Activated T-helper 1 cell treated with anti-CD3 and anti-CD28 coated beads, Interleukin-2, amount 50 U/mL, for 16 hours (primary cell): ENCODE data around the gene UCN.
"Not testable (repeated sequence)": the region's sequence is repeated elsewhere in the genome, so short reads cannot be mapped to it uniquely, and the experiment has no call there.

Source experiments
- DNase-seq, 2 donors: peaks; one replicate each; pipeline ENCODE4 v3.0.0-alpha.2; 2020; ENCODE audit warnings: low read depth in 1 of 2, low spot score in 1 of 2

UCN gene, protein sequence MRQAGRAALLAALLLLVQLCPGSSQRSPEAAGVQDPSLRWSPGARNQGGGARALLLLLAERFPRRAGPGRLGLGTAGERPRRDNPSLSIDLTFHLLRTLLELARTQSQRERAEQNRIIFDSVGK

DNA sequence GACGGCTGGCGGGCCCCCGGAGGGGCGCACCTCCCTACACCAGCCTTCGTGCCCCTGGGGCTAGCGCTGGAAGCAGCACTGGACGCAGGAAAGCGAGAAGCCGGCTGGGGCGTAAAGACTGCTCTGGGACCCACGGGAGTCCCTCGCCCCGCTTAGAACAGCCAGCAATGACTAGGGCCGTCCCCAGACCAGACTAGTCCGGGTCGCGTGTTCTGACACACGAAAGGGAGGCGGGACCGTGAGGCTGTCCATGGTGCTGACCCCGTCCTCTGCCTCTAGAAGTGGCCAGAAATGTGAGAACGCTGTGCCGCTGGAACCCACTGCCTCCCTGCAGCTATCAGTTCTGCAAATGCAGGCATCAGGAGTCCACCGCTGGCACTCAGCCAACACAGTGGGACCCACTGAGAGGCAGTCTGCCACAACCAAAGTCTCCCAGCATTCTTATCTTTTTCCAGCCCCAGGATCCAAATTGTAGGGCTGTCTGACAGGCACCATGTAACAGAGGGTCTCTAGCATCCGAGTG is at the start of gene UCN:
UCN (minus strand) TSS at position 87 of the 523 bp plus-strand sequence. CDS start 550 bp downstream, outside the sequence.
- no peak for DNase-seq

DNA sequence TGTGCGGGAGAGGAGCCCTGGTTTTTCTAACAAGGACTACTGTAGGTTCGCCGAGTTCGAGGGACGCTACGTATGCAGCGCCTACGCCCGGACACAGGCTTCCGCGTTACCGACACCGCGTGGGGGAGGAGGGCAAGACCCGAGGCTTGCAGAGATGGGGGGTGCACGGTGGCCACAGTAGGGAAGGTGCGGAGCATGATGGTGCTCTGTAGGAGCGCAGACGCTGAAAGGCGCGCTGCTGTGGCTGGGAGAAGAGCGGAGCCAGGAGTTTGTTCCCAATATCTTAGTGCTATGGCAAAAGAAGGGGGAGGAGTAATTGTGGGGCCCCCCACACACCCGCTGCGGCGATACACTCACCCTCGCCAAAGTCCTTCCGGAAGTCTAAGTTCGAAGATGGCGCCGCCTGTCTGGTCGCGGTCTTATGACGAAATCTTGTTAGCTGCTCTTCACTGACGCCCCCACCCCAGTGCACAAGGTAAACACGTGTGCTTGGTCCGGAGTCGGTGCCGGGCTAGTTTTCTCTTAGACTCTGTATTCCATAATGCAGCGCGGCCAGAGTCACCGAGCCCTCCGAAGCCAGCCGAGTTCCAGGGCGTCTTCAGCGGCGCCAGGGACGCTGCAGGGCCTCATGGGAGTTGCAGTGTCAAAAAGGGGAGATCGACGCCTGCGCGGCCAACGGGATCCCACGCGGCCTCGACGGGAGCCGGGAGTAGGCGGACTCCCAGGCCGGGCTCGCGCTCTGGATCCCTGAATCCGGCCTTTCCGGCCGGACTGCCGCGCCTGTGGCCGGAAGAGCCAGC is 48.3 kb upstream of the UCN start, which contains the start of gene GTF3C2:
GTF3C2 (minus strand) TSS at position 383 of the 800 bp plus-strand sequence. CDS start 13,210 bp downstream, outside the sequence.
- DNase-seq = peak; percentile 83 to 87

DNA sequence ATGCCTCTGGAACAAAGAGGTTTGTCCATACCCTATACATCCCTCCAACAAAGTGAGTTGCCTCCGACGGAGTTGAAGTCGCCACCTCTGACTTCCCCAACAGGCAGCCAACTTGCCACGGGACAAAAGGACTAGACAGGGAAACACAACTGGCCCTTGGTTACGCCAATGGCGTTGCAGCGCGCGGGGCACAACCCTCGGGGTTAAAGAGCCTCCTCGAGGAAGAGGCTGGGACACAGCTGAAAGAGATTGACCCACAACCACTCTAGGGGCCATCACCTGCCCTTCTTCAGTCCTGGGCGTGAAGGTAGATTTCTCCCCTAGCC is 47.8 kb upstream of the UCN start:
- DNase-seq = no peak

DNA sequence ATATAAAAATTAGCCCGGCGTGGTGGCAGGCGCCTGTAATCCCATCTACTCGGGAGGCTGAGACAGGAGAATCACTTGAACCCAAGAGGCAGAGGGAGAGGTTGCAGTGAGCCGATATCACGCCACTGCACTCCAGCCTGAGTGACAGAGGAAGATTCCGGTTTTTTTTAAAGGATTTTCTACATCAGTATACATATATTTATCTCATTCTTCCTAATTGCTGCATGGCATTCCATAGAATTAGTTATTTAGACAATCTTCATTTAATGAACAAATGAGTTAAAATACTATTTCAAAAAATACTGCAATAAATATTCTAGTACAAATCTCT is 46.3 kb upstream of the UCN start:
- DNase-seq = no peak

DNA sequence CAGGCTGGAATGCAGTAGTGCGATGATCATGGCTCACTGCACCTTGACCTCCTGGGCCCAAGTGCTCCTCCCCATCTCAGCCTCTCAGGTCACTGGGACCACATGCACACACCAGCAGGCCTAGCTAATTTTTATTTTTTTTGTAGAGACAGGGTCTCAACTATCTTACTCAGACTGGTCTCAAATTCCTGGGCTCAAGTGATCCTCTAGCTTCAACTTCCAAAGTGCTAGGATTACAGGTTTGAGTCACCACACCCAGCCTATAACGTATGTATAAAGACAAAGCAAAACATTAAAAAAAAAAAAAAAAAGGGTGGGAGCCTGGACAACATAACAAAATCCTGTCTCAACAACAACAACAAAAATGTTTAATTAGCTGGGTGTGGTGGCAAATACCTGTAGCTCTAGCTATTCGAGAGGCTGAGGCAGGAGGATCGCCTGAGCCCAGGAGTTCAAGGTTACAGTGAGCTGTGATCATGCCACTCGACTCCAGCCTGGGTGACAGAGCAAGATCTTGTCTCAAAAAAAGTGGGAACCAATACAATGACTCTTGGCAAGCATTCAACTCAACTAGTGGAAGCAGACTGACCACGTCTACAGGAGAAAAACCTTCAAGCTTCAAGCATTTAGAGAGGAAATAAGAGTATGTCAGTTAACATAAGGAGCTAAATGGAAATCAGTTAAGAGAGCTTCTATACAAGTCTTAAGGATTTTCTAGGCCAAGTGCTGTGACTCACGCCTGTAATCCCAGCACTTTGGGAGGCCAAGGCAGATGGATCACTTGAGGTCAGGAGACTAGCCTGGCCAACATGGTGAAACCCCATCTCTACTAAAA is 45.7 kb upstream of the UCN start:
- DNase-seq = no peak

DNA sequence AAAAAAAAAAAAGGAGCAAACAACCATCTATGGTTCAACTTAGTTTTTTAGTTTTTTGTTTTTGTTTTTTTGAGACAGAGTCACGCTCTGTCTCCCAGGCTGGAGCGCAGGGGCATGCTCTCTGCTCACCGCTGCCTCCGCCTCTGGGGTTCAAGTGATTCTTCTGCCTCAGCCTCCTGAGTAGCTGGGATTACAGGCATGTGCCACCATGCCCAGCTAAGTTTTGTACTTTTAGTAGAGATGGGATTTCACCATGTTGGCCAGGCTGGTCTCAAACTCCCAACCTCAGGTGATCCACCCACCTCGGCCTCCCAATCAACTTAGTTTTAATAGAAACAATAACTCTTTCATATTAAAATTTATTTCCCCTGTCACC is 45.1 kb upstream of the UCN start:
- DNase-seq = not testable (repeated sequence)

DNA sequence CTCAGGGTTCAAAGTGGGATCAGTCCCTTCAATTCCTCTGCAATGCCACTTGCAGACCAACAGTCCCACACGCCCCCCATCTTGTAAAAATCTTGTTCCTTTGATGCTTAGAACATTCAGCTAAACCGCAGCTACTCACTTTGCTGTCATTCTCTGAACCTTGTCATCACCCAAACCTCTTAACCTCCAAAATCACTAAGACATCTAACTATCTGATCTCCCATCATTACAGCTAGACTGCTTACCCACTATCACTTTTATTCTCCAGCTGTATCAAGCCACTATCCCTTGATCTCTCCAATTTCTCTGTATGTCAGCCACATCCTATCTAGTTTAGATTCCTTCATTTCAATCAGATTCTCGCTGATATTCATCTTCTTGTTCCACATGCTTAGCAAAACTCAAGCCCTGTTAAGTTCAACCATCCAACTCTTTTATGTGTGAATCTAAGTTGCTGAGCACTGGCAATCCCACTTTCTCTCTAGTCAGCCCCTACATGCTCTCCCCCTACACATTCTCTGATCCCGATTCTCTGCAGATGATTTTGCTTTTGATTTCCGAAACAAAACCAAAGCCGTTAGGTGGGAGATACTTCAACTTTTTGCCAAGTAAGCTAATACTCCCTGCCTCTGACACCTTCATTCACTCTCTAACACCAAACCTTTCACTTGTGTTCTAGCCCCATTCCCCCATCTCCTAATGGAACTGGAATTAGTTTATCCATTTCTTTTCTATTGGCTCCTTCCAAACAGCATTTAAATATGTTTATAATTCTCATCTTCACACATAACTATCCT is 43.8 kb upstream of the UCN start:
- DNase-seq = no peak

DNA sequence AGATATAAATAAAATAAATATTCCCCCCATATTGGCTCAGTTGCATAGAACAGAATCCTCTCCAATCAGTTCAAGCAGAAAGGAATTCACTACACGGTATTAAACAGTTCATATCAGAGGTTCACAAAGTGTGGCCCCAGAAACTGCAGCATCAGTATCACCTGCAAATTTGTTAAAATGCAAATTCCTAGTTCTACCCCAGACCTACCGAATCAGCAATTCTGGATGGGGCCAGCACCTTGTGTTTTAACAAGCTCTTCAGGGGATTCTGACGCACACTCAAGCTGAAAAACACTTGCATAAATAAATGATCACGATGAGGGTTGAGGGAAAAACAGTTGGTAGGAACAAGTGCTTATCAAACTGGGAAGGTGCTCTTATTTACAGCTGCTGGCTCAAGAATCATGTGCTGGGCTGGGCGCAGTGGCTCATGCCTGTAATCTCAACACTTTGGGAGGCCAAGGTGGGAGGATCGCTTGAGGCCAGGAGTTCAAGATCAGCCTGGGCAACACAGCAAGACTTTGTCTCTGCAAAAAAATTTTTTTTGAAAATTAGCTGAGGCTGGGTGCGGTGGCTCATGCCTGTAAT is 42.0 kb upstream of the UCN start:
- no peak for DNase-seq

DNA sequence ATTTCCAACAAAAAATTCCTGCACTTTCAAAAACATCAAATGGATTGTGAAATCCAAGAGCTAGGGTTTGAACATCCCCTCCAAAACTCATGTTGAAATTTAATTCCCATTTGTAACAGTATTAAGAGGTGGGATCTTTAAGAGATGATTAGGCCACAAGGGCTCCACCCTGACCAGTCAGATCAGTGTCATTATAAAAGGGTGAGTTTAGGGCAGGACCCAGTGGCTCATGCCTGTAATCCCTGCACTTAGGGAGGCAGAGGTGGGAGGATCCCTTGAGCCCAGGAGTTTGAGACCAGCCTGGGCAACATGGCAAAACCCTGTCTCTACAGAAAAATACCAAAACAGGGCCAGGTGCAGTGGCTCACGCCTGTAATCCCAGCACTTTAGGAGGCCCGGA is 39.4 kb upstream of the UCN start:
- no peak for DNase-seq

DNA sequence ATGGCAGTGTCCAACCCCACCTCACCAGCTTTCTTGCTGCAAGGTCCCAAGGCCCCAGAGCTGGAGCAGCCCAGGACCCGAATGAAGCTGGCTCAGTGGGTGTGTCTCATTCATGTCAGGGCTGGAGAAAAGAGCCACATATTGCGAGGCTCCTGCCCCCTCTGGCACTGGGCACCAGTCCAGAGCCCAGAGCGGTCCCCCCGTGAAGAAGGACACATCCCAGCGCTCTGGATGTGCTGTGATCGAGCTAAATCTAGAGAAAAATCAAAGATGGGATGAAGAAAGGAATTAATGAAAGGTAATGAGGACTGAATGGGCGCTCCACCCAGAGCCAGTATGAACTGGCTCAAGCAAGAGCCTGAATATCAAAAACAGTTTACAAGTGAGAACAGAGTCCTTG is 27.9 kb upstream of the UCN start:
- no peak for DNase-seq

DNA sequence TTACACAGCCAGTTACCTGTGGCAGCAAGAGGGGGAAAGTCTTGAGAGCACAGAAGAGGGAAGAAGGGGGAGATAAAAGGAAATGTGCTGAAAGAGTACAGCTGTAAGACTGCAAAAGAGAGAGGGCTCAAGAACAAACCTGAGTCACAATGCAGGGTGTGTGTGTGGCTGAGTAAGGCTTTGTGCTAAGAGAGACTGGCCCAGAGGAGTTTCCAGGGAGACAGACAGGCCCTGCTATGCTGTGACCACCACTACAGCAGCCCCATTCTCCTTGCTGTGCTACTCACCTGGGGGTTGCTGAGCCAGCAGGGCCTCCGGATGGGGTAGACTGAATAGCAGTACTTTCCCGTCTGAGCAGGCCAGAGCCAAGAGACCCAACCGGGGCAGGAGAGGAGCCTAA is 27.1 kb upstream of the UCN start:
- DNase-seq = no peak

DNA sequence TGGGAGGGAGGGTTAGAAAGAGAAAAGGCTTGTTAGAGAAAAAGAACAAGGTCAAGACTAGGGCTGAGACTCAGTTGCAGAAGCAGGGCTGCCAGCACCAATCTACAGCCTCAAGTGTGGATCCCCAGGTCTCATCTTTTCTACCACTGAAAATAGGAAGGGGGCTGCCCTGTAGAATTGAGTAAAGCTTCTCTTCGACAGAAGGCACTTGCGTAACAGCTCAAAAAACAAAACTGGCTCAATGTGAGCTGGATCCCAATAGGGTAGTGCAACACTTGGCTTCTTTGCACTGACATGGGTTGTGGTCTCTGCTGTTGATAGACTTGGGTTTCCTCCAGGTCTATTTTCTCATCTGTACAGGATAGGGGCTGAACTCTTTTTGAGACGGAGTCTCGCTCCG is 16.5 kb upstream of the UCN start:
- DNase-seq = no peak

DNA sequence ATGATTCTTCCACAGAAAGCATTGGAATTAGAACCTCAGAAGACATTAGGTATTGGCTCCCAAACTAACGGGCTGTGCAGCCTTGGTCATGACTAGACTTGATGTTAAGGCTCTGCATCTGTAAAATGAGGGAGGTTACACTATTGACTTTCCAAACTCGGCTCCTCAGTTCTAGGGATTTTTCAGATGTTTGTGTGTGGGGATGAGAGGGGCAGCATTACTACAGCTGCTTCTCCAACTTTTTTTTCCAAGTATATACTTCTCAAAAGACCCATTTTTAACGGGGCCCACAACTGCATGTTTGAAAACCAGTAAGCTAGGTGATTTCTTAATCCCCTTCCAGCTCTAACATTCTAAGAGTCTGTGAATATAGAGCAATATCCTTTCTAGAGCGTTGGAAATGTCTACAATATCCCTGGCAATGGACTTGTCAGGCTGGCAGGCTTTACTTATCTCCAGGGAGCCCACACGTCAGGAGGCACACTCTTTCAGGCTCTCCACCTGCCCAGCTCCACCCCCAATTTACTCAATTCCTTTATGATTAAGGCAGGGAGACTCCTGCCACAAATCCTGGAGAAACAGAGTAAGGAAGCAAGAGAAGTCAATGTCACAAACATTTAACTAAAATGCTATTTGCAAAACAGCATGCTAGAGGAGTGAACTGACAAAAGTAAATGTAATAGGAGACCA is 15.5 kb upstream of the UCN start:
- no peak for DNase-seq

DNA sequence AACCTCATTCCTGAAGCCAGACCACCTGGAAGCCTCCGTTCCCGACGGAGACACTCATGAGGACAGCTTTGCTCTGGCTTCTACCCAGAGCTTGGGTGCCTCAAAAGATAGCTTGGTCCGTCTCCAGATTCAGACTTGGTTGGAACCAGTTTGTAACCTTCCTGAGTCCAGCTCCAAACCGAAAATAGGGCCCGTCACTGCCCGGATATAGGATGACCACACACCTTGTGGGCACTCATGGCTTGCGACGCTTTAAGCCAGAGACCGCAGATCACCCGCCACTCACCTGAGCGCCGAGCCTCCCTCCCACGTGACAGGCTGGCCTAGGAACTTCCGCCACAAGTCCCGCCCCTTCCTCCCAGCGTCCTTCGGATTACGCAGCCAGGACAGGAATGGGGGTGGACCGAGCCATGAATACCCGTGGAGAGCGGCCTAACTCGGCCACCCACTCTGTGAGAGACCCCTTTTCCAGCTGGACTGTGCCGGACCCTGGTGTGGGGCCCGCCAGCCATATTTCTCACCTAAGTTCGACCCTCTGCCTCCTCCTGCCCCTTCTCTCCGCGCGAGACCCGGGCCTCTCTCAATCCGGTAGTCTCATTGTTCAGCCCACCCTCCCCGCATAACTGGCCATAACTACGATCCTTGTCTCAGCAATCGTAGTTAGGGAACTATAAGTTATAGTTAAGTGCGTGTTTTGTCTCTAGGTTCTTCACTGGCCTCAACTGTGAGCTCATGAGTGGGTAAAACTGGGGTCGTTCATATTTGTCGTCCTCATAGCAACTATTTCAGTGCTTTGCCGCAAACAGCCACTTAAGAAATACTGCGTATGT is 14.7 kb upstream of the UCN start, which contains the start of gene MPV17:
MPV17 (minus strand) TSS at position 332 of the 830 bp plus-strand sequence. CDS start 580 bp downstream, outside the sequence.
- peak; percentile 75 for DNase-seq

DNA sequence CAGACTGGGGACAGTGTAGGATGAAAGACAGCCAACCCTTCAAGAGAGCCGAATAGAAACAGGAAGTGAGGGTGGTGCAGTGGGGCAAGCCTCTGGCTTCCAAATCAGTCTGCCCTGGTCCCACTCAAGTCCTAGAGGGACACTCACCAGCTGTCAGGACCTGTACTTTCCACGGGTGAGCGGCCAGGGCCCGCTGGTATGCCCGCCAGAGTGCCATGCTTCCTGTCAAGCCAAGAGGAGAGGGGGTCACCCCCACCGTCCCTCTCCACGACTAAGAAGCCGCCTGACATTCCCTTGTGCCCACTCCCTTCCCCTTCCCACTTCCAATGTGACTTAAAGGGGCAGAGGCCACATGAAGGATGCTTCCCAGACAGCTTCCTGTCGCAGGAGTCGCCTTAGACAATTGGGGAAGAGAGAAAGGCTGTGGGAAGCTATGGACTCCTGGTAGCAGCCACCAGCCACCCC is 14.1 kb upstream of the UCN start:
- no peak for DNase-seq

DNA sequence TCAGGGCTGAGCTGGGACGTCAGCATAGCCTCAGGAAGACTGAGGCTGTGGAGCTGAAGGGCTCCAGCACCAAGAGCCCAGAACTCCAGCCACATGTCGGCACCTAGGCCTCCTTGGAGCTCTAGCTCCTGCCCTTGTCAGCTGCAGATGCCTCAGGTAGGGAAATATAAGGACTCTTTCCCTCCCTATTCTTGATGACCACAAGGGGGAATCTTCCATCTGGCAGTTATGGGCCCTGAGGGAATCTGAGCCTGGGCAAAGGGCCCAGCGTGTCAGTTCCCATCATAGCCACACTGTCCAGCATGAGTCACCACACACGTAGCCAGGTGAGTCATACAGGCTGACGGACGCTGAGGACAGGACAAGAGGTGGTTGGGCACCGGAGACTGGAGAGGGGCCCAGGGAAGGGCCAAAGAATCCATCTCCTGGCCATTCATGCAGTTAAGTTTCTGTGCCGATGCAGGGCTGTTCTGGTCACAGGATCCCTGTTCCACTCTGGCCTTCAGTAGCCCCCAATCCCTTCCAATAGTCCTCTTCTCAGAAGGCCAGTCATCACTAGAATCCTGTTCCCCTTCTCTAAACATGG is 12.8 kb upstream of the UCN start:
- no peak for DNase-seq

DNA sequence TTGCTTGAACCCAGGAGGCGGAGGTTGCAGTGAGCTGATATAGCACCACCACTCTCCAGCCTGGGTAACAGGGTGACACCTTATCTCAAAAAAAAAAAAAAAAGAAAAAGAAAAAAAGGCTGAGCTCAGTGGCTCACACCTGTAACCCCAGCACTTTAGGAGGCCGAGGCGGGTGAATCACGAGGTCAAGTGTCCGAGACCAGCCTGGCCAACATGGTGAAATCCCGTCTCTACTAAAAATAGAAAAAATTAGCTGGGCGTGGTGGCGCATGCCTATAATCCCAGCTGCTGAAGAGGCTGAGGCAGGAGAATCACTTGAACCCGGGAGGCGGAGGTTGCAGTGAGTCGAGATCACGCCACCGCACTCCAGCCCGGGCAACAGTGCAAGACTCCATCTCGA is 11.6 kb upstream of the UCN start:
- DNase-seq = not testable (repeated sequence)

DNA sequence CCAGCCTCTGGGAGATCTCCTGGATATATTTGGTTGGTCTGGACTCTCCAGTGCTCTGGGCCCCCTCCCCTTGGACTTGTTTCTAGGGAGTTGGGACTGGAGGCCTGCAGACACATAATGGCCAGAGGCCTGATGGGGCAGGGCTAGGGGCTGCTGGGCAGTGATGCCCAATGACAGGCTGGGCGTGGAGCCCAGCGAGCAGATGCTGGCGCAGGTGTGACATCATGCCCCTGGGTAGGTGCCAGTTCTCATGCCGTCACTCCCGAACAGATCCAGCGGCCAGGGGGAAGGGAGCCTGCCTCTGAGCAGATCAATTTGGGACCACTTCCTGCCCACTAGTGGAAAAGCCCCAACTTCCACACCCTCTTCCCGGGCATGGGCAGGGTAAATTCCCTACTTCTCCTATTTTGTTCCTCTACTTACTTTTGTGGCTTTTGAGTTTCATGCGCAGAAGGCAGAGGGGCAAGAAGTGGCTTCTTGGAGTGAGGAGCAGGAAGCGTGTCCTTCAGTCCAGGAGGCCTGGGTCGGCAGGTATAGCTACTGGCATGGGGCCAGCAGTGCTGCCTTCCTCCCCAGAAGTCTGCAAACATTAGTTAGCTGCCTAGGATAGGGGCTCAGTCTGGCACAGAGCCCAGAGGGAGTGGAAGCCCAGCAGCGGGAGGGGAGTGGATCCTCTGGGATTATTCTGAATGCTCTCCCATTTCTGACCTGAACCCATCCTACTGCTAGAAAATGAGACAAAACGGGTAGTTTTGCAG is 8.6 kb upstream of the UCN start:
- DNase-seq = no peak
